ENCODE results near the gene JAM2.
A peak's percentile ranks its signal among the peaks of the same experiment; 100 is the strongest.
"Not testable (repeated sequence)": the region's sequence is repeated elsewhere in the genome, so short reads cannot be mapped to it uniquely, and the experiment has no call there.

JAM2 gene

GRCh38 chr21:25647647-25648046 is 8.6 kb downstream of the JAM2 start:
- no peak for DNase-seq

GRCh38 chr21:25649146-25649545 is 10.1 kb downstream of the JAM2 start:
- DNase-seq: no peak

DNA sequence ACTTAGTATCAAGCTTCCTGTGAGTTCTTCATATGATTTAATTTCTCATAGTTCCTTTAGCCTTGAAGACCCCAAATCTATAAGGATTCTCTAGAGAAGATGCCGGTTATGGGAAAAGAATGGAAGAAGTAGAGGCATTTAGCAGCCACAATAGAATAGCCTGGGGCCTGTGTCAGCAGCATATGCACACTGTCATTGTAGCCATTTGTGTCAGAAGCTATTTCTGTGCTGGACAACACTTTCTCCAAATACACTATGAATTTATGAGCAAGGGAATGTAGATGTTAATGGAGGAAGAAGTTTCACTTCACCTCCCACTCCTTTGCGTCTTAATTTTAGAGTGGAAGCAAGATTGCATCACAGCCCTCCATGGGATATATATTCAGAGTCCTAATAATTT is 17.4 kb downstream of the JAM2 start:
- no peak for DNase-seq

DNA sequence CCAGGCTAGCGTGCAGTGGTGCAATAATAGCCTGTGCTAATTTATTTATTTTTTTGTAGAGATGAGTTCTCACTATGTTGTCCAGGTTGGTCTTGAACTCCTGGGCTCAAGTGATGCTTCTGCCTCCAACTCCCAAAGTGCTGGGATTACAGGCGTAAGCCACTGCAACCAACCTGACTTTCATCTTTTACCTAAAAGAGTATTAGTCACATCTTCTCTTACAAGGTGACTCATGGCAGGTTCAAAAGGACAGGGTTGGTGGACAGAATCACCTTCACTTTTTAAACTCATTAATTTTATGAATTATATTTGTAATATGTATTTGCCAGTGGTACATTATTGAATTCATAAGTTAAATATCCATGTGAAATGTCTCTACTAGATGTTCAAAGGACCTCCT is 18.1 kb downstream of the JAM2 start:
- DNase-seq: no peak

- no peak for DNase-seq
Measured at GRCh38 chr21:25658427-25659035, 19.5 kb downstream of the JAM2 start.

- DNase-seq: no peak
Measured at GRCh38 chr21:25660233-25660632, 21.2 kb downstream of the JAM2 start.

DNA sequence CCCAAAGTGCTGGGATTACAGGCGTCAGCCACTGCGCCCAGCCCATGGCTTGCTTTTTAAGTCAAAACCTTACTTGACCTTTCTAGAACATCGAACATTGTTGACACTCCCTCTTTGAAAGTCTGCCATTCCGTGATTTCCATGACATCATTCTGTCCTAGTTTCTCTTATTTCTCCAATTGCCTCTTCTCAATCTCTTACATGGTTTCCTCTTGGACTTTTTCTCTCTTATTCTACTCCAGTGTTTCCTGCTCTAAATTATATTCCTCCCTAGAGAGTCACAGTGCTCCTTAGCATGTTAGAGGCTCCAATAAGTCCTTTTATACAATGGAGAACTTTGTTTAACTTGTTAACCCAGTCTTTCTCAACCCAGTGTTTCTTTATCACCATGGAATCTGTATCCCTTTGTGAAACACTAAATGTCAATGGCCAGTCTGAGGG is 25.5 kb downstream of the JAM2 start:
- DNase-seq: no peak

- no peak for DNase-seq
Measured at GRCh38 chr21:25670726-25671125, 31.7 kb downstream of the JAM2 start.

- DNase-seq: no peak
Measured at GRCh38 chr21:25676451-25676850, 37.4 kb downstream of the JAM2 start.

DNA sequence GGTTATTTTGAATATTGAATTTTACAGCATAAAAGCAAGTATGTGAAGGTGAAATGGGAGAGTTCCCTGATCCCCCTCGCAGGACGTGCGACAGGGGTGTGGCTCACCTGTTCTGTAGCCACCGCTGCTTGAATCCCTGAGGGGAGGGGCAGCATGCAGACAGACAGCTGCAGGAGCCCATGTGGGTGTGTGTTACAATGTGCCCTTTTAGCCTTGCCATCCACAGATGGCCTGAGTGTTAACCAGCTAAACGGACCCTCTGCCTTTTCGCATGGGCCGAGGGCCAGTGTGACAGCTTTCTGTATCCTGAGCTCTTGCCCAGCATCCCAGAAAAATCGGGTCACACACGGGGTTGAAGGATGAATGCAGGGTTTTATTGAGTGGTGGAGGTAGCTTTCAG is 43.3 kb downstream of the JAM2 start:
- DNase-seq: no peak

DNA sequence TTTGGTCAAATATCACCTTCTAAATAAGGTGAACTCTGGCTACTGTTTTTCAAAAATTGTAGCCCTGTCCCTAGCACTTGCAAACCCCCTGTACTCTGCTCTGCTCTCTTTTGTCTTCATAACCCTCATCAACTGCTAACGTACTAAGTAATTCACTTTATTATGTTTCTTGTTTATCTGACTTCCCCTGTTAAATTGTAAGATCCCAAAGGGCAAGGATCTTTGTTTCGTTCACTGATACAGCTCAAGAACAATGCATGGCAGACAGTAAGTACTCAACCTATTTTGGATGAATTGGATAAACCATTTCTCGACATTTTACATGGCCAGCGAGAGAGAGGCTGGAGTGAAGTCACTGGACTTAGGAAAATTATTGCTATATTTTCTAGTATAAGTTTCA is 48.7 kb downstream of the JAM2 start:
- no peak for DNase-seq

DNA sequence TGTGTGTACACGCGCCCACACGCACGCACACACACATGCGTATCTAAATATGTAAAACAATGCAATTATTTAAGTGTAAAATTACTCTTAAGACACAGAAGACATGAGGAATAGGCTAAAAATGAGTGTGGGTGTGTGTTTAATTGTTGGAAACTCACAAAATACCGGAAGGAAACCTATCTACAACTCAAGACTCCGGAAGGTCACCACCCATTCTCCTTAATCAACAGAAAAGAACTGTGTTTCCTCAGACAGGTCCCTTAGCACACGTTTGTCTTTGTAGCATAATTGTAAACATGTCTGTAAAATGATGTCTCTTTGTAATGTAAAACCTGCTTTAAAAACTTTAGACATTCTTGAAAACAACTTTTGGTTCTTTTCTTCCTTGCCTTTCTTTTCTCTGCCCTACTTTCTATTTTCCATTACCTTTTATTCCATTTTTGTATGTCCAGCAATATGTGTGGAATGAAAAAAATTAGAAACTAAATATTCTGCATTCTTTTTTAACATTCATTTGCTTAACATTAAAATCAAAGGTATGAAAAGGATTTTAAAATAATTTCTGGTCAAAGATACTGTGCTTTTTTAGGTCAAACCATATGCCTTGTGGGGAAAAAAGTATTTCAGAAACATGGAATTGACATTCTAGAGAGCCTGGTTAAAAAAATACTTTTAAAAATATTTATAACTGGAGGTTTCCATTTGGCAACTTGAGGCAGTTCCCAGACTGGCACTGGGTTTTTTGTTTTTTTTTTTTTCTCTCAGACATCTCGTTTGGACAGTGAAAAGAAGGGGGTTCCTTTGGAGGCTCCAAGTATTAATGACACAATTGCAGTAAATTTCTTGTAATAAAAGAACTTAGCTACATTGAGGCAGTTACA is 49.5 kb downstream of the JAM2 start:
- no peak for DNase-seq

DNA sequence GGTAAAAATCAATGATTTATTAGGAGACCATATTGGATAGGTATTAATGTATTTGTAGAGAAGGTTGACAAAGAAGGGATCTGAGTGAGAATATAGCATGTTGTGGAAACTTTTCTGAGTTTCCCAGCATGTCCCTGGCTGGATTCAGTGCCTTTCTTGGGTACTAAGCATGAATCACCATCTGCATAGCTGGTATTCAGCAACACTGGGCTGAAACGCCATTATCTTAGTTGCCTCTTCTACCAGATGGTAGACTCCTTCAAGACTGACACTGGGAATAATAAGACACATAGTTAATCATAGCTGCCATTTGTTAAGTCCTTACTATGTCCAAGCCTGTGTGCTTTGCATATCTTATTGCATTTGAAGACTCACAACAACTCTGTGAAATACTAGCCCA is 50.2 kb downstream of the JAM2 start:
- DNase-seq: no peak

- no peak for DNase-seq
Measured at GRCh38 chr21:25691976-25692375, 52.9 kb downstream of the JAM2 start.

DNA sequence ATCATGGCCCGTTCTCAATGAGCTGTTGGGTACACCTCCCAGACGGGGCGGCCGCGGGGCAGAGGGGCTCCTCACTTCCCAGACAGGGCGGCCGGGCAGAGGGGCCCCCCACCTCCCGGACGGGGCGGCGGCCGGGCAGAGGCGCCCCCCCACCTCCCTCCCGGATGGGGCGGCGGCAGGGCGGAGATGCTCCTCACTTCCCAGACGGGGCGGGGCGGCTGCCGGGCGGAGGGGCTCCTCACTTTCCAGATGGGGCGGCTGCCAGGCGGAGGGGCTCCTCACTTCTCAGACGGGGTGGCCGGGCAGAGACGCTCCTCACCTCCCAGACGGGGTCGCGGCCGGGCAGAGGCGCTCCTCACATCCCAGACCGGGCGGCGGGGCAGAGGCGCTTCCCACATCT is 56.4 kb downstream of the JAM2 start:
- DNase-seq: not testable (repeated sequence)

- DNase-seq: no peak
Measured at GRCh38 chr21:25700741-25701140, 61.7 kb downstream of the JAM2 start.

DNA sequence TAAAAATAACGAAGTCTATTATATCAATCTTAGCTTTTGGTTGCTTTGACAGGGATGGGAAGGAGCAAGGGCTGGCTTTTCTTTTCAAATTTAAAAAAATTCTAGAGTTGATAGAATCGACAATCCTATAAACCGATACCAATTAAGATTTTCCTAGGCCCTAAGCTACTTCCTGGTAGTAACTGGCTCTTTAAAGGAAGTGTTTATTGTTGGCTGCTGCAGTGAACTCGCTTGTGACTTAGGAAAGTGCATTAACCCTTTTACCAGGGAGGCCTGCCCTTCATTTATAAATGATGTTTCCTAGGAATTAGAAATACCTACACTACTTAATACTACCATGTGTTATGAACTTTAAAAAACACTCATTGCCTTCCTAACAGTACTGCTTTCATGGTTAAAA is 62.5 kb downstream of the JAM2 start:
- no peak for DNase-seq

- DNase-seq: peak; percentile 69
Measured at GRCh38 chr21:25708467-25709065, 69.5 kb downstream of the JAM2 start.

- no peak for DNase-seq
Measured at GRCh38 chr21:25709684-25710265, 70.7 kb downstream of the JAM2 start.

DNA sequence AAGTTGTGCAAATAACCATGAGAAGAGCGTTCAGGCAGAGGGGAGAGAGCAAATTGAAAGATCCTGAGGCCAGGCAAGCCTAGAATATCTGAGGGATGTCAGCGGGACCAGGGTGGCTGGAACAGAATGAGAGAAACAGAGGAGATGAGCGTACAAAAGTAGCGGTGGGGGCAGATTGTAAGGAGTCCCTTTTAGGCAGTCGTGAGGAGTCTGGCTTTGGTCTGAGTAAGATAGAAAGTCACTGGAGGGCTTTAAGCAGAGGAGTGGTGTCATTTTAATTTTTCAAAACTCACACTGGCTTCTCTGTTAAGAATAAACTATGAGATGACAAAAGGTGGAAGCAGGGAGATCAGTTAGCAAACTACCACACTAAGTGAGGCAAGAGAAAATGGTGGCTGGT is 71.5 kb downstream of the JAM2 start:
- no peak for DNase-seq

DNA sequence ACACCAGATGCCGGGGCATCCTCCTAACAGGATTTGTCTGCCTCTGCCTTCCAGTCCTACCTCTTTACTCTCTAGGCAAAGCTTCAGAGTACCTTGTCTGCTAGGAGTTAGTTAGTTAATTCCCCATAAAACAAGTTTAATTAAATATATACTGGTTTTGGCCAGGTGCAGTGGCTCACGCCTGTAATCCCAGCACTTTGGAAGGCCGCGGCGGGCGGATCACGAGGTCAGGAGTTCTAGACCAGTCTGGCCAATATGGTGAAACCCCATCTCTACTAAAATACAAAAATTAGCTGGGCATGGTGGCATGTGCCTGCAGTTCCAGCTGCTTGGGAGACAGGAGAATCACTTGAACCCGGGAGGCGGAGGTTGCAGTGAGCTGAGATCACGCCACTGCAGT is 75.0 kb downstream of the JAM2 start:
- DNase-seq: not testable (repeated sequence)

DNA sequence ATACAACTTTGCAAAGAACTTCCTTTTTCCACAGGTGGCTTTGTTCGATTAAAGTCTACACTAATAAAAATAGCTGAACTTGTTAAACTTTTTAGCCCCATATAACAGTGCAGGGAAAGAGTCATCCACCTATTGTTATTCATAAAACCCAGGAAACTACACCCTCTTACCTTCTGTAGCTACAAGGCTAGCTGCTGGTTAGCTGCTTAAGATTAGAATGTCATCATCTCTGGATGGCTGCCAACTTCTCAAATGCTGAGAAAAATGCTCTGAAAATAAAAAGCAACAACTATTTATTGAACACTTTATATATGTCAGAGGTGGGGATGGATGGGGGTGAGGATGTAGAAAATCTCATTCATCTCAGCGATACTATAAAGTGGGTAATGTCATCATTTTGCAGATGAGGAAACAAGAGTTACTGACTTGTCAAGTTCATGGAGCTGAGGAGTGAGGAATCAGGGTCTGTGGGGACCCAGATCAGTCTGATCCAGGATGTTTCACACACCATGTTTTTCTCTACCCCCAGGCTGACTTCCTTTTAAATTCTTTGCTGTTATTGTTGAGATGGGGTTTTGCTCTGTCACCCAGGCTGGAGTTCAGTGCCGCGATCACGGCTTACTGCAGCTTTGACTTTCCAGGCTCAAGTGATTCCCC is 78.6 kb downstream of the JAM2 start:
- no peak for DNase-seq

DNA sequence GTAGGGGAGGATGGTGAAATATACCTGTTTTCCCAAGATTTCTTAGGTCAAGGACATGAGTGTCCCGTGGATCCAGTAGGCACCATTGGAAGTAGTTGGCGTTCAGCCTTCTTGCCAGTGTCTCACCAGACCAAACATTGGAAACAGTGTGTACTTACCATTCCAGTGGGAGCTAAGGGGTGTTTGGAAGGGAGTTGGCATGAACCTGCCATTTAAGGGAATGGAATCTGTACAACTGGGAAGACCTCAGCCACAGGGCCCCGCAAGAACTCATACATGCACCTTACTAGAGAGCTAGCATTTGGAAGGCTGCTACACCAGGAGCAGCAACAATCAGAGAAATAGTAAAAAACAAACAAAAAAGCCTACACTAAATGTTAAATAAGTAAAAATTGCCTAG is 82.9 kb downstream of the JAM2 start:
- DNase-seq: no peak
